GM21825 (cell line): ENCODE results near the gene OR10A2.
"Not testable (repeated sequence)": the region's sequence is repeated elsewhere in the genome, so short reads cannot be mapped to it uniquely, and the experiment has no call there.

Experiments
- ATAC-seq: cut with Tn5 transposase; IDR thresholded peaks from one replicate; pipeline ENCODE4 v1.9.1; 2021; ENCODE audit warnings: mild to moderate bottlenecking, moderate library complexity; ENCODE audit not compliant: unreplicated experiment

Gene OR10A2, protein sequence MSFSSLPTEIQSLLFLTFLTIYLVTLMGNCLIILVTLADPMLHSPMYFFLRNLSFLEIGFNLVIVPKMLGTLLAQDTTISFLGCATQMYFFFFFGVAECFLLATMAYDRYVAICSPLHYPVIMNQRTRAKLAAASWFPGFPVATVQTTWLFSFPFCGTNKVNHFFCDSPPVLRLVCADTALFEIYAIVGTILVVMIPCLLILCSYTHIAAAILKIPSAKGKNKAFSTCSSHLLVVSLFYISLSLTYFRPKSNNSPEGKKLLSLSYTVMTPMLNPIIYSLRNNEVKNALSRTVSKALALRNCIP

DNA sequence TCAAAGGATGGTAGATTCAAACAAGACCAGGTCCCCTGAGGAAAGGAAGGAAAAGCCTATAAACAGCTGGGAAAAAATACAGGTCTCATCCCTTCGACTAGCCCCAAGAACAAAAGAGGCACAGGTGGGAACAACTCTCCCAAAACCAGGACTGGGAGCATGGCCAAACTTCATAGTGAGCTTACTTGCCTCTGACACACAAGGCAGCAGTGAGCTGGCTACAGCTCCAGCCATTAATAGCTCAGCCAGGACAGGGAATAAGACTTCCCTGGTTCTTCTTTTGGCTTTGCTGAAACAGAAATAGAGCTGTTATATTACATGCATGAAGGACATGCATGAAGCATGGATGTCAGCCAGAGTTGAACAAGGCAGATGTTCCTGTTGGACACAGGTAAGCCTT is at the start of gene OR10A2:
Gene OR10A2 (plus strand): TSS at position 97 of the 400 bp plus-strand sequence. CDS start 6,698 bp downstream, outside the sequence.
- ATAC-seq, result no peak

DNA sequence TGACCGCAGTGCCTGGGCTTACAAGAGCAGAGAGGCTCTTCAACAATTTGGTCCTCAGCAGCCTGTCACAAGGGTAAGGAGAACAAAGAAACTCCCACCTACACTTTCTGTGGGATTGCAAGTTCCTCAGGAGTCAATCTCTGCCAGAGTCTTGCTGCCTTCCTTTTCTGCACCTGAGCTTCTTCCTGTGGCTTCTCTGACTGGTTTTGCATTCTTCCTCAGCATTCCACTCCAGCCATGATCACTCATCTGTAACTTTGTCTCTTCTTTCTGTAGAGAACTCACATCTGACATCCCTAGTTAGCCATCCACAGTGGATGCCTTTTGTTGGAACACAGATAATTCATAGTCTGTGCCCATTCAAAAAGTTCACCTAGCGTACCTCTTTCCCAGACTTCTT is 49.2 kb upstream of the OR10A2 start:
- ATAC-seq, result no peak

DNA sequence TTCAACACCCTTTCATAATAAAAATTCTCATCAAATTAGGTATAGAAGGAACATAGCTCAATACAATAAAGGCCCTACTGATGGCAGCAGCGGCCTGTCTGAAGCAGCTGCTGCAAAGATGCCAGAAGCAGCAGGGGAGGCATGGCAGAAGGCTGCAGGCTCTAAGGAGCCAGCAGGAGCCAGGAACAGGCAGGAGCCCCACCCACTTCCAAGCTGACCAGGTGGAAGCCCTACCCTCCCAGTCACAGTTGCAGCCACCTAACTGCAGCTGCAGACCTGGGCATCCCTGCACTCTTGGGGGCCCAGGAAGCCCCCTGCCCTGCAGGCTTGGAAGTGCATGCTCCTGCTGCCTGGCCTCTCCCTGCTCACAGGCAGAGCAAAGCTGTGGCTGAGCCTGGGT is 45.2 kb upstream of the OR10A2 start:
- ATAC-seq, result no peak

DNA sequence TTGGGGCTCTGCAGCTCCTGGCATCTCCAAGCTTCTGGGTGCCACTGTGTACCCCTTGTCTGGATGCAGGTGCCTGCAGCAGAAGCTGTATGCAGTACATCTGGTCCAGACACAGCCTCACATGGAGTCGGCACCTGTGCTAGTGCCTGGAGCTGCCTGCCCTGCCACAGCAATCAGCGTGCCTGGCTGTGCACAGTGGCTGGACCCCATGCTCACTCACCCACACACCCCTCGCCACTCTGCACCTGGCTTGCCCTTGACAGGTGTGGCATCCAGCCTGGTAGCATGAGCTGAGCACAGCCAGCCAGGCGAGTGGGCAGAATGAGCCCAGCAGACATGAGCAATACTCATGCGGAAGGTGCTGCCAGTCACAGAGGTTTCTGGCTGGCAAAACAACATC is 43.9 kb upstream of the OR10A2 start:
- no peak for ATAC-seq

DNA sequence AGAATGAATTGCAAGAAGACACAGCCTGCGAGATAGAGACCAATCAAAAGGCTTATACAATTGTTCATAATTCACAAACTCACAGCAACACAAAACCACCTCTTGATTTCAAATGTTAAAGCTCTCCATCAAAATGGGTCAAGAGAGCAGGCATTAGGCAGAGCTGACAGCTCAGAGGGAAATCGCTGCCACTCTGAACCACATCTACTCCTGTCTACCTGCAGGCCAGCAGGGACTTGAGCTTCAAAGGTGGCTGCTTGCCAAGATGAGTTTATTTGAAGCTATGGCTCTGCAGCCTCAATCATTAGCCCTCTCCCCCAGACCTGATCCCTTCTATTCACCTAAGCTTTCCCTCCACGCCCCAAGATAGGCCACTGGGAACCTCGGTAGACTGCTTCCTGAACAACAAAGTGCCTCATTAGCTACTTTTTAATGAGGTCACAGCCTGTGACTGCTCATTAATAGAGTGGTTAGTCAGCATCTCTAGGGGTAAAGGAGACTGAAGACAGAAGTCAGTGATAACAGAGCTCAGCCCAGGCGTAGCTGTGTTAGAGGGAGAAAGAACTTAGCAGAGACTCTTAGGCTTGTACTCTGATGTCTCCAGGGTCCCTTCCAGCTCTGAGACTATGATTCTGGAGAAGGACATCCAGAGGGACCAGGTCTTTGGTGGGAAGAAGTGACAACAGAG is 38.6 kb upstream of the OR10A2 start:
- ATAC-seq, result no peak

DNA sequence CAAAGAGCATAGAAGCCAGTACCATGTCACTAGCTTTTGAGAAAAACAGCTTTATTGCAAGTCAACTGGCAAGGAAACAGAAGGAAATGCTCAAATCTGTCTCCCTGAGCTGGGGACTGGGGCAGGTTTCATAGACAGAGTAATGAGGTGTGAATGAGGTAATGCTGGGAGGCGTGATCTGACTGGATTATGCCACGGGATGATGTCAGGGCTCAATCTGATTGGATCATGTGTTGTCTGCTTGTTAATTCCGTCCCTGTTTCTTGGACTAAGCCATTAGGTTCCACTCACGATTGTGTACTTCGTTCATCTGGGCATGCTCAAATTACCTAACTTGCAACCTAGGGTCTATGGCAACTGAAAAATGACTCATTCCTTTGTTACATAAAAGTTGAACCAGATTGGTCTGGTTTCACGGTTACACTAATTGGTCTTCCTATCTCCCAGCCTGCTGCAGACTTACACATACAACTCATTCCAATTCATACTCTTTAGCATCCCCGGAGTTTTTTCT is 37.6 kb upstream of the OR10A2 start:
- ATAC-seq, result no peak

DNA sequence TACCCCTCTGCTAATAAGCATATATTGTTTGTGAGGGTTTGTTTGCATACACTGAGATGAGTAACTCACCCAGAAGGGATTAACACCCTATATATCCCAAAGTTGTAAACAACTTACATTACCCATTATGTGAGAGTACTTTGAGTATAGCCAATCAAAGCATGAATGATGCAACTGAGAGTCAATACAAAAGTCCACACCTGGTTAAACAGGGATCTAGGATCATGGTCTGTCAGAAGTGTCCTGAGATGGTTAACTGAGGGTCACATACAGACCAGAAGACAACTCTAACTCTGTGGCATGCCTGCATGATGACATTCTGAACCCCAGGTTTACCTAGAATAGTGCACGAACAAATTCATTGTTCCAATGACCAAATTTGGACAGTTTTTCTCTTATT is 34.8 kb upstream of the OR10A2 start:
- ATAC-seq, result no peak

DNA sequence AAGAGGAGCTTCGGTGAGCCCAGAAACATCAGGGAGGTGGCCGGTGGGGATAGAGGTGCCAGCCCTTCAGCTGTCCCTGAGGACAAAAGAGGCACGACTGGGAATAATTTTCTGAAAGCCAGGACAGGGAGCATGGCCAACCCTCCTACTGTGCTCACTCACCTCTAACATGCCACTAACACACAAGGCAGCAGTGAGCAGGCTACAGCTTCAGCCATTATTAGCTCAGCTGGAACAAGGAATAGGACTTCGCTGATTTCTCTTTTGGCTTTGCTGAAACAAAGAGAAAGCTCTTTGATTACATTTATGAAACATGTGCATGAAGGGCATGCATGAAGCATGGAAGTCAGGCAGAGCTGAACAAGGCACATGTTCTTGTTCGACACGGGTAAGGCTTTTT is 29.5 kb upstream of the OR10A2 start:
- ATAC-seq, result no peak

DNA sequence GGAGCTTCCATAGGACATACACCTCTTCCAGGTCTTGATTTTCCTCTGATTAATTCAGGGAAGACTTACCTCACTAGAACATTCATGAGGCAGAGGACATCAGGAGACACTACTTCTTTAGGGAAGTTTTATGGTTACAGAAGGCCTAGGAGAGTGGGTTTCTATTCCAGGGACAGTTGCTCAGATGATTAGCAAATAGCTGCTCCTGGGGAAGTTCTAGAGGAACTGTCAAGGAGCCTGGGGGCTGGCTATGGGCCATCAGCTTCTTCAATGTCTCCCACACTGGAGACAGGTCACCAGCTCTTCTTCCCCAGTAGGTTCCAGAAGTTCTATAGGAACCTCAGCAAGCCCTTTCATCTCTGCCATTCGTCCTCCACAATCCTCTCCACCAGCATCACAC is 28.8 kb upstream of the OR10A2 start:
- ATAC-seq, result no peak

DNA sequence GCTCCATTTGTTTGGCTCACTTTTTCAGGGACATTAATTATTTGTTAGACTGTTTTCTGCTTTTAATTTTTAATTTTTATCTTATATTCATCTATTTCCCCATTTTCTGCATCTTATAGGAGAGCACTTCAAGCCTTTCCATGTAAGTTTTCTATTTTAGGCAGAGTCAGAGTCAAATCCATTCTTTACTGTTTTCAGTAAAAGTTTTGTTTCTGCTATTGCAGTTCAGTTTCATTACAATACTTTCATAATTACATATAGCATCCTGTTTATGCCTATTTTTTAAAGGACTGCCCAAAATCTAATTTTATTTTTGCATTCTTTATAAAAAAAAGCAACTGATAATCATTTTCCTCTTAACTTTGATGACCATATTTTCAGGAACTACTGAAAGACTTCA is 21.2 kb upstream of the OR10A2 start:
- ATAC-seq, result no peak

DNA sequence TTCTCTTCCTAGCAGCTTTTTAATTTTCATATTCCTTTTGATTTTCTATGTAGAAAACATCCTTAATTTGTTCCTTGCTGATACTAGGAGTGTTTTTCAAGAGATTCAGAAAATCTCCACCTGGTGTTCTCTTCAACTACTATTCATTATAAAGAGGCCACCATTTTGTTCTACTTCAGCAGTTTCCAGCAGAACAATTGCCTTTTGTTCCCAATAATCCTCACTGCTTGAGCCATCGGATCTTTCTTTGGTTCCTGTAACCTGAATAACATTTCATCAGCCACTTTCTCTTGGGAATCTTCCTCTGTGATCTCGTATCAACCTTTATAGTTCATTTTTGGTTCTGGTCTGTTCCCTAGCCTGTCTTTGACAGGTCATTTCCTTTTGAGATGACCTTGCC is 19.2 kb upstream of the OR10A2 start:
- no peak for ATAC-seq

DNA sequence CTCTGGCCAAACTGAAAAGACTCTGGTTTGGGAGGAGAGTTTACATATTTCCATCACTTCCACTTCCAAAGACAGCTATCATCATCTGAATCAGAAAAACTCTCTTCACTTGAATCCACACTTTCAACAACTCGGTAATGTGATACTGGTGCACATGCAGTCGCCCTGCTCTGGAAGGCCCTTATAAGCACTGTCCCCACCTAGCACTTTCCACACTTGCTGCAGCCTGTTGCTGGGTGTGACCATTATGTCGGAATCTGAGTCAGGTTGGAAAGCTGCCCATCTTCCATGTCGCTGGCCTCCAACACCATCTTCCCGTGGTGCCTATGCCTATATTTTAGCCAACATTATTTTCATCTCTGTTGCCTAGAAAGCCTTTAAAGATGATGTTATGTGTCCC is 18.5 kb upstream of the OR10A2 start:
- no peak for ATAC-seq

DNA sequence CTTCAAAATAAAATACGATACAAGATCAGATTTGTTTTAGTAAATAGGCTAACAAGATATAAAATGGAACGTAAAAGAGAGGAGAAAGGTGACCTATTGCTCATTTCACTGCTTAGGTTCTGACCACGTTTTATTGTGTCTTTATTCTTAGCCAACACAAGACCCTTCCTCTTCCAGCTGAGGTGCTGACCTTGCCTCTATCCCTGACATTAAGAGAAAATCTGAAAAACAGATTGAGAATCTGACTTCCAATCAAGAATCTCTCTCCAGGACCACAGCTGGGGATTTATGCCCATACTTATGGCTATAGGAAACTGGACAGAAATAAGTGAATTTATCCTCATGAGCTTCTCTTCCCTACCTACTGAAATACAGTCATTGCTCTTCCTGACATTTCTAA is 17.5 kb upstream of the OR10A2 start, which contains the start of gene OR10A5:
Gene OR10A5 (plus strand): TSS at position 301 of the 400 bp plus-strand sequence. CDS start 0 bp downstream, at position 301.
- ATAC-seq, result no peak

DNA sequence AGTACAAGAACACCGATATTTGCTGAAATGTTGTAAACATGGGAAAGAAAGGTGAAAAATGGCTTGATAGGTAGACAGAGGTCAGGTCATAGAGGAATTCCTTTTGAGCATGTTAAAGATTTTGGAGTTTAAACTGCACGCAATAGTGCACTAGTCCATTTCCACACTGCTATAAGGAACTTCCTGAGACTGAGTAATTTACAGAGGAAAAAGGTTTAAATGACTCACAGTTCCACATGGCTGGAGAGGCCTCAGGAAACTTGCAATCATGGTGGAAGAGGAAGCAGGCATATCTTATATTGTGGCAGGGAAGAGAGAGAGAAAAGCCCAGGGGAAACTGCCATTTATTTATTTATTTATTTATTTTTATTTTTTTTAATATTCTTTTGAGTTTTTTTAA is 12.3 kb upstream of the OR10A2 start:
- ATAC-seq, result no peak

DNA sequence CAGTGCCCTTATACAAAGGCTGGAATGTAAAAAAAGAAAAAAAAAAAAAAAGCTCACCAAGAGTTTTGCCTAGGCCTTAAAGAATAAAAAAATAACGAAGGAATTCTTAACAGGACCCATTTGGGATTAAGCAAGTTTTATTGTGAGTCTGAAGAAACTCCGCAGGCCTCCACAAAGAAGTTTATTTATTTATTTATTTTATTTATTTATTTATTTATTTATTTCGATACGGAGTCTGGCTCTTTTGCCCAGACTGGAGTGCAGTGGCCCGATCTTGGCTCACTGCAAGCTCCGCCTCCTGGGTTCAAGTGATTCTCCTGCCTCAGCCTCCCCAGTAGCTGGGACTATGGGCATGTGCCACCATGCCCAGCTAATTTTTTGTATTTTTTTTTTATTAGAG is 8.1 kb upstream of the OR10A2 start:
- ATAC-seq, result not testable (repeated sequence)

DNA sequence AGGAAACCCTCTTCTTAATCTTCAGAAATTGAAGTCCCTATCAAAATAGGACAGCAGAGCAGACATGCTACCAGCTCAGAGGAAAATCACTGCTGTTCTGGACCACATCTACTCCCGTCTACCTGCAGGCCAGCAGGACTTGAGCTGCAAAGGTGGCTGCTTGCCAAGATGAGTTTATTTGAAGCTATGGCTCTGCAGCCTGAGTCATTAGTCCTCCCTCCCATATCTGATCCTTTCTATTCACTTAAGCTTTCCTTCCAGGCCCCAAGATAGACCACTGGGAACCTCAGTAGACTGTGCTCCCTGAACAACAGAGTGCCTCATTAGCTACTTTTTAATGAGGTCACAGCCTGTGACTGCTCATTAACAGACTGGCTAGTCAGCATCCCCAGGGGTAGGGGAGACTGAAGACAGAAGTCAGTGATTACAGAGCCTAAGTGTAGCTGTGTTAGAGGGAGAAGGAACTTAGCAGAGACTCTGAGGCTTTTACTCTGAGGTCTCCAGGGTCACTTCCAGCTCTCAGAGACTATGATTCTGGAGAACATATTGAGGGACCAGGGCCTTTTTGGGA is 6.8 kb upstream of the OR10A2 start:
- no peak for ATAC-seq

DNA sequence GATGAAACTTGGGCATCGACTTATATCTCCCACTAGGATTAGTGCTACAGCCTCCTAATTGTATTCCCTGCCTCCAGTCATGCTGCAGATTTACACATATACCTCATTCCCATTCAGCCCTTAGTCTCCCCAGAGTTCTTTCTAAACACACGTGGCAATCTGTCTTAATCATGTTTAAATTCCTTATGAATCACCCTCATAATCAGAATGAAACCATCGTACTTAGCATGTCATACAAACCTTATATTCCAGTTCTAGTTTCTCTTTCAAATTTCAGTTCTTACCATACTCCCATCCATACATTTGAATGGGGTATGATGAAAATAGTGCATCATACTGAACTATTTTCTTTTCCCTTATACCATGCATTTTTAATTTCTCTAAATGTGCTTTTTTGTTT is 6.0 kb upstream of the OR10A2 start:
- ATAC-seq, result no peak

DNA sequence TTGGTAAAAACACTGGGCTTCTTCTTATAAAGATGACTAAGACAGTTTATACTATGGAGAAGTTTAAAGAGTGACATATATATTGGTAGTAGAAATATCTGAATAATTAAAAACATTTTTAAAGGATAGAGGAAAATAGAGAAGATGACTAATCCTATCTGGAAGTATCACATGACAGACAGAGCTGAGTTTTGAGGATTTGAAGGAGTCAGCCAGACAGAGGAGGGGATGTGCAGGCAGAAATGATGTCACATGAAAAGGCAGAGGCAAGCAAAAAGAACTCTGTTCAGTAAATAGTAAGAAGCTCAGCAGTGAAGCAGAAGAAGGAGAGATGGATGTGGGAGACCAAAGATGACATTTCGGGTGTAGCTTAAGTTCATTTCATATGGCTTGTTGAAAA is 1.6 kb downstream of the OR10A2 start:
- ATAC-seq, result no peak

DNA sequence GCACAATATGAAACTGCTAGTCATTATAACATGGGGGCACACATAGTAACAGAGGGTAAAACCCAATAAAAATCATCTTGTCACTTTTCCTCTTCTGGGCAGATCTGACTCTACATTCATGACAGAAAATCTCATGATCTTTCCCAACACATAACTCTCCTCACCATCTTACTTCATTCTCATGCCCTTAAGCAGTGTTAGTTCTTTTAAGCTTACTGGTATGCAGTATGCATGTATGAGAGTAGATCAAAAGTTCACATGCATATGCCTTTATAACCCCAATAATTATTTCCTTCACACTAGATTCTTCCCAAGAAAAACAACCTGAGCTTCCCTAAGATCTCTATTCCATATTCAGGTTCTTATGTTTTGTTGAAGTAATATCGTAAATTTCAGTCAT is 8.4 kb downstream of the OR10A2 start:
- no peak for ATAC-seq

DNA sequence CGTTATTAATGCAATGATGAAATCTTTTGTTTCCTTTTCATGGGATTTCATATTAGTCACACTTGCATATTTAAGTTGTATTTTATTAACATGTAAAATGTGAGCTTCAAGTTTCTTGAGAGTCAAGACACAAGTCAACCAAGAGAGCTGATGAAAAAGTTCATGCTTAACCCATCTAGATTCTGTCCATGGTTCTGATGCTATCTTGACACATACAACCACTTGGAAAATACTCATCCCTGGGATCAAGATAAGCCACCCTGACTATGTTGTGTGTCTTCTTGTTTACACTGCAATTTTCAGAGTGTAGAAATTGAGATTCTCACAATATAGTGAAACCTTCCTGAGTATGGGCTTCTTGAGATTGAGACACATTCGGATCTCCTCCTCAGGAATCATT is 12.9 kb downstream of the OR10A2 start:
- ATAC-seq, result no peak

DNA sequence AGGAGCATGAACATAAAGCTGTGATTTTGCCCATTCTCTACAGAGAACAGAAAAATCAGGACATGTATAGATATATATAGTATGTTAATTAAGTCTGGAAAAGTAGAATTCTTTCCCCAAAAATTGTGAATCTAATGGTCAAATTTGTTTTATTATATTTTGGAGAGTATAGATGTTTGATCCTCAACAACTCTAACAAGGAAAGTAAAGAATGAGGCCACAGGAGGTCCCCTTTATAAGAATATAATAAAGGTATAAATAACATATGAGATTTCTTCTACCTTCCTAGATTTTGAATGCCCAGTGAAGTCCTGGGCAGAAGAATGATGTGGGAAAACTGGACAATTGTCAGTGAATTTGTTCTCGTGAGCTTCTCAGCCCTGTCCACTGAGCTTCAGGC is 13.5 kb downstream of the OR10A2 start, which contains the start of gene OR10A4:
Gene OR10A4 (plus strand): TSS at position 301 of the 400 bp plus-strand sequence. CDS start 23 bp downstream, at position 324.
- no peak for ATAC-seq

DNA sequence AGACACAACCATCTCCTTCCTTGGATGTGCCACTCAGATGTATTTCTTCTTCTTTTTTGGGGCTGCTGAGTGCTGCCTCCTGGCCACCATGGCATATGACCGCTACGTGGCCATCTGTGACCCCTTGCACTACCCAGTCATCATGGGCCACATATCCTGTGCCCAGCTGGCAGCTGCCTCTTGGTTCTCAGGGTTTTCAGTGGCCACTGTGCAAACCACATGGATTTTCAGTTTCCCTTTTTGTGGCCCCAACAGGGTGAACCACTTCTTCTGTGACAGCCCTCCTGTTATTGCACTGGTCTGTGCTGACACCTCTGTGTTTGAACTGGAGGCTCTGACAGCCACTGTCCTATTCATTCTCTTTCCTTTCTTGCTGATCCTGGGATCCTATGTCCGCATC is 14.1 kb downstream of the OR10A2 start:
- ATAC-seq, result no peak
